ENCODE data around the gene KCTD13. TPM values are rescaled to one million over a fixed set of nuclear protein-coding genes. Genes with fewer than 3 reads are reported as not detected.
A peak's percentile ranks its signal among the peaks of the same experiment; 100 is the strongest.
"Not testable (repeated sequence)": the region's sequence is repeated elsewhere in the genome, so short reads cannot be mapped to it uniquely, and the experiment has no call there.

The KCTD13 gene
- polyA plus RNA-seq, 2 donors, result 10.1 to 15.5 TPM

GRCh38 chr16:29876217-29876593 is 49.8 kb downstream of the KCTD13 start:
- H3K36me3 ChIP-seq (ENCODE audit: control insufficient read depth in 2 of 2, insufficient read depth in 2 of 2, low read length in 1 of 2), result no peaks in the 10 kb centered on the region
- H3K27ac ChIP-seq (ENCODE audit: low read depth in 2 of 2, low read length in 1 of 2), result no peak overlapping the region
- no peak overlapping the region for H3K4me3 ChIP-seq (ENCODE audit: low read depth in 1 of 2, low read length in 2 of 2)
- WGBS, 2 donors, result 29 to 36% methylated on average over 18 of the region's 18 CpGs
- H3K27me3 ChIP-seq (ENCODE audit: control insufficient read depth in 1 of 2, insufficient read depth in 2 of 2, low read length in 2 of 2), result peaks cover 0 to 13% of the 10 kb centered on the region in 2 donors
- no peaks in the 10 kb centered on the region for H3K4me1 ChIP-seq (ENCODE audit: control insufficient read depth in 2 of 2, insufficient read depth in 2 of 2, low read length in 1 of 2)
- peaks cover 0 to 6% of the 10 kb centered on the region in 2 donors for H3K9me3 ChIP-seq (ENCODE audit: control insufficient read depth in 2 of 2, insufficient read depth in 1 of 2, low read depth in 1 of 2, low read length in 1 of 2)

- Histone ChIP-seq H3K9me3 (ENCODE audit: control insufficient read depth in 2 of 2, insufficient read depth in 1 of 2, low read depth in 1 of 2, low read length in 1 of 2) (peaks cover 0 to 6% of the 10 kb centered on the region in 2 donors), H3K27ac (ENCODE audit: low read depth in 2 of 2, low read length in 1 of 2) (no peak overlapping the region), H3K27me3 (ENCODE audit: control insufficient read depth in 1 of 2, insufficient read depth in 2 of 2, low read length in 2 of 2) (peaks cover 0 to 13% of the 10 kb centered on the region in 2 donors), H3K4me3 (ENCODE audit: low read depth in 1 of 2, low read length in 2 of 2) (no peak overlapping the region), H3K36me3 (ENCODE audit: control insufficient read depth in 2 of 2, insufficient read depth in 2 of 2, low read length in 1 of 2) (no peaks in the 10 kb centered on the region), H3K4me1 (ENCODE audit: control insufficient read depth in 2 of 2, insufficient read depth in 2 of 2, low read length in 1 of 2) (no peaks in the 10 kb centered on the region)
- WGBS, 2 donors, result 91 to 95% methylated on average over 6 of the region's 6 CpGs
Observed at GRCh38 chr16:29875206-29875605, 50.8 kb downstream of the KCTD13 start.

DNA sequence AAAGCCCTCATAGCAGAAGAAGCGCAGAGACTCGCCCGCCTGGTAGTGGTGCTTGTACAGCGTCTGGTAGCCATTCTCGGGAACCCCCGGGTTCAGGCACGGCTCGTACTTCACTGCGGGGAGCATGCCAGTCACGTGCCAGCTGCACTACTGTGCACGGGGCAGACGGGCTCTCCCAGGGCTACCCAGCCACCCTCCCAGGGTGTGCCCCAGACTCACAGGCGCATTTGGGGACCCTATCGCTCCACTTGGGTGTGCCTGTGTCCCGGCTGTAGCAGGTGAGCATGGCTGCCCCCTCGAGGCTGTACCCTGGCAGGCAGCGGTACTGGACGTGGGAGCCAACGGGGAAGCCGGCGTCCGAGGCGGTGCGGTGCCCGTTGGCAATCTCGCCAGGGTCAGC is 52.7 kb downstream of the KCTD13 start:
- 89 to 90% methylated on average over 26 of the region's 26 CpGs for WGBS, 2 donors

GRCh38 chr16:29871822-29872546 is 54.0 kb downstream of the KCTD13 start:
- Histone ChIP-seq H3K36me3 (ENCODE audit: control insufficient read depth in 2 of 2, insufficient read depth in 2 of 2, low read length in 1 of 2) (no peaks in the 10 kb centered on the region), H3K9me3 (ENCODE audit: control insufficient read depth in 2 of 2, insufficient read depth in 1 of 2, low read depth in 1 of 2, low read length in 1 of 2) (no peaks in the 10 kb centered on the region), H3K4me3 (ENCODE audit: low read depth in 1 of 2, low read length in 2 of 2) (no peak overlapping the region), H3K27ac (ENCODE audit: low read depth in 2 of 2, low read length in 1 of 2) (no peak overlapping the region), H3K4me1 (ENCODE audit: control insufficient read depth in 2 of 2, insufficient read depth in 2 of 2, low read length in 1 of 2) (no peaks in the 10 kb centered on the region), H3K27me3 (ENCODE audit: control insufficient read depth in 1 of 2, insufficient read depth in 2 of 2, low read length in 2 of 2) (peaks cover 0 to 9% of the 10 kb centered on the region in 2 donors)
- 93% methylated on average over 16 of the region's 16 CpGs for WGBS, 2 donors

More for the DNA sequence above, 52.7 kb downstream of the KCTD13 start:
- no peak overlapping the region for H3K4me3 ChIP-seq (ENCODE audit: low read depth in 1 of 2, low read length in 2 of 2)
- no peaks in the 10 kb centered on the region for H3K36me3 ChIP-seq (ENCODE audit: control insufficient read depth in 2 of 2, insufficient read depth in 2 of 2, low read length in 1 of 2)
- H3K4me1 ChIP-seq (ENCODE audit: control insufficient read depth in 2 of 2, insufficient read depth in 2 of 2, low read length in 1 of 2), result no peaks in the 10 kb centered on the region
- peaks cover 0 to 13% of the 10 kb centered on the region in 2 donors for H3K27me3 ChIP-seq (ENCODE audit: control insufficient read depth in 1 of 2, insufficient read depth in 2 of 2, low read length in 2 of 2)
- peaks cover 0 to 6% of the 10 kb centered on the region in 2 donors for H3K9me3 ChIP-seq (ENCODE audit: control insufficient read depth in 2 of 2, insufficient read depth in 1 of 2, low read depth in 1 of 2, low read length in 1 of 2)
- H3K27ac ChIP-seq (ENCODE audit: low read depth in 2 of 2, low read length in 1 of 2), result no peak overlapping the region

GRCh38 chr16:29869067-29869466 is 57.0 kb downstream of the KCTD13 start:
- 83 to 86% methylated on average over 8 of the region's 8 CpGs for WGBS, 2 donors
- not testable (repeated sequence) for H3K27me3 ChIP-seq (ENCODE audit: control insufficient read depth in 1 of 2, insufficient read depth in 2 of 2, low read length in 2 of 2); H3K9me3 ChIP-seq (ENCODE audit: control insufficient read depth in 2 of 2, insufficient read depth in 1 of 2, low read depth in 1 of 2, low read length in 1 of 2); H3K27ac ChIP-seq (ENCODE audit: low read depth in 2 of 2, low read length in 1 of 2); H3K4me1 ChIP-seq (ENCODE audit: control insufficient read depth in 2 of 2, insufficient read depth in 2 of 2, low read length in 1 of 2); H3K4me3 ChIP-seq (ENCODE audit: low read depth in 1 of 2, low read length in 2 of 2); H3K36me3 ChIP-seq (ENCODE audit: control insufficient read depth in 2 of 2, insufficient read depth in 2 of 2, low read length in 1 of 2)

DNA sequence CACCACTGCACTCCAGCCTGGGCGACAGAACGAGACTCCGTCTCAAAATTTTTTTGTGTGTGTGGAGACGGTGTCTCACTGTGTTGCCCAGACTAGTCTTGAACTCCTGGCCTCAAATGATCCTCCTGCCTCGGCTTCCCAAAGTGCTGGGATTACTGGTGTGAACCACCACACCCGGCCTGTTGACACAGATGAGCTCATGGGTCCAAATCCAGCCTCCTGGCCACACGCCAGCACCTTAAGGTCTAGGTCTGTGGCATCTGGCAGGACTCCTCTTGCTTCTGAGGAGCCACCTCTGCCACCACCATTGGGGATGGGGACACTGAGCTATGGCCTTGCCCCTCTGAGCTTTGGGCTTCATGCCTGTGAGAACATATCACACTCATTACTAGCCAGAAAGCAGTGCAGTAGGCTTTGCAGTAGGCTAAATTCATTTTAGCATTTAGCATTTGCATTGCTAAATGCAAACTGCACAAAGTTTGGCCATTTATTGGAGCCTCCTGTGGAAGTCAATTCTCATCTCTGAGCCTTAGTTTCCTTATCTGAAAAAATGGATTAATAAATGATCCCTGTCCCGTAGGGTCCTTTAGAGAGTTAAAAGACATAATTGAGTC is 57.5 kb downstream of the KCTD13 start:
- WGBS, 2 donors, result 68% methylated on average over 8 of the region's 8 CpGs
- no peak overlapping the region for H3K4me3 ChIP-seq (ENCODE audit: low read depth in 1 of 2, low read length in 2 of 2)
- H3K9me3 ChIP-seq (ENCODE audit: control insufficient read depth in 2 of 2, insufficient read depth in 1 of 2, low read depth in 1 of 2, low read length in 1 of 2), result no peaks in the 10 kb centered on the region
- no peak overlapping the region for H3K27ac ChIP-seq (ENCODE audit: low read depth in 2 of 2, low read length in 1 of 2)
- no peaks in the 10 kb centered on the region for H3K36me3 ChIP-seq (ENCODE audit: control insufficient read depth in 2 of 2, insufficient read depth in 2 of 2, low read length in 1 of 2)
- H3K4me1 ChIP-seq (ENCODE audit: control insufficient read depth in 2 of 2, insufficient read depth in 2 of 2, low read length in 1 of 2), result peaks cover 0 to 3% of the 10 kb centered on the region in 2 donors
- no peaks in the 10 kb centered on the region for H3K27me3 ChIP-seq (ENCODE audit: control insufficient read depth in 1 of 2, insufficient read depth in 2 of 2, low read length in 2 of 2)

GRCh38 chr16:29864205-29864604 is 61.8 kb downstream of the KCTD13 start:
- Histone ChIP-seq H3K27ac (ENCODE audit: low read depth in 2 of 2, low read length in 1 of 2) (no peak overlapping the region), H3K9me3 (ENCODE audit: control insufficient read depth in 2 of 2, insufficient read depth in 1 of 2, low read depth in 1 of 2, low read length in 1 of 2) (no peaks in the 10 kb centered on the region), H3K4me3 (ENCODE audit: low read depth in 1 of 2, low read length in 2 of 2) (no peak overlapping the region), H3K27me3 (ENCODE audit: control insufficient read depth in 1 of 2, insufficient read depth in 2 of 2, low read length in 2 of 2) (no peaks in the 10 kb centered on the region), H3K4me1 (ENCODE audit: control insufficient read depth in 2 of 2, insufficient read depth in 2 of 2, low read length in 1 of 2) (peaks cover 2 to 7% of the 10 kb centered on the region in 2 donors), H3K36me3 (ENCODE audit: control insufficient read depth in 2 of 2, insufficient read depth in 2 of 2, low read length in 1 of 2) (peaks cover 0 to 15% of the 10 kb centered on the region in 2 donors)
- WGBS, 2 donors, result 87 to 90% methylated on average over 9 of the region's 9 CpGs

- Histone ChIP-seq H3K27me3 (ENCODE audit: control insufficient read depth in 1 of 2, insufficient read depth in 2 of 2, low read length in 2 of 2) (no peaks in the 10 kb centered on the region), H3K4me3 (ENCODE audit: low read depth in 1 of 2, low read length in 2 of 2) (peak overlapping the region; percentile 75 to 99), H3K4me1 (ENCODE audit: control insufficient read depth in 2 of 2, insufficient read depth in 2 of 2, low read length in 1 of 2) (peaks cover 2 to 7% of the 10 kb centered on the region in 2 donors), H3K9me3 (ENCODE audit: control insufficient read depth in 2 of 2, insufficient read depth in 1 of 2, low read depth in 1 of 2, low read length in 1 of 2) (no peaks in the 10 kb centered on the region), H3K27ac (ENCODE audit: low read depth in 2 of 2, low read length in 1 of 2) (peak overlapping the region in 1 of 2 donors; percentile 82), H3K36me3 (ENCODE audit: control insufficient read depth in 2 of 2, insufficient read depth in 2 of 2, low read length in 1 of 2) (peaks cover 4 to 21% of the 10 kb centered on the region in 2 donors)
- 30 to 31% methylated on average over 15 to 16 of the region's 16 CpGs for WGBS, 2 donors
Observed at GRCh38 chr16:29863669-29863984, 62.4 kb downstream of the KCTD13 start.

DNA sequence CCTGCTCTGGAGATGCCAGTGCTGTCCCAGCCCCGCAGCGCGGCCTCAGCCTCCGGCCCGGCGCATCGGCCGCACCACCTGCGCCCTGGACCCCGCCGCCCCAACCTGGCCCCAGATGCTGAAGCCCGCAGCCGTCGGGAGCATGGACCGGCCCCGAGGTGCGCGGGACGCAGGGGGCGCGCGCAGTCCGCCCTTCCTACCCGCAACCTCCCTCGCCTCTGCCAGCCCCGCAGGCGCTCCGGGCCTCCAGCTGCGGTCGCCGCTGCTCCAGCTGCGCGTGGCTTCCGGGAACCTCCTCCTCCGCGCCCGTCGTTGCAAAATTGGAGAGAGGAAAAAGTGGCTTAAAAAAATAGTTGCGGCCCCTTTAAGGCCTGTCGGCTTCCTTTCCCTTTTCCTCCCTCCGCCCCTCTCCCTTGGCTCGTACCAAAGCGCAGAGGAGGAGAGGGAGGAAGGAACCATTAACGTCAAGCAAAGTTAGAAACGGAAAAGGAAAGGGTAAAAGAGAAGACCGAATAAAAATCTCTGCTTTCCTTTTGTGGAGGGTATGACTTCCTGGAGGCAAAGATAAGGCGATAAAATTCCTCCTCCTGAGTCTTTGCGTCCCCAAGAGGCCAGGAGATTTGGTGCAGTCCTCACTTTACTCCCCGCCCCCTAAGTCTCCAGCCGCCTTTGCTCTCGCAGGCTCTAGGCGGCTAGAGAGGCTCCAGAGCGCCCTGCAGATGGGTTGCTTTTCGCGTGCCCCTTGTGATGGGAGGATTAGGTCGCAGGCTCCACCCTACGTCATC is 63.0 kb downstream of the KCTD13 start, which contains the start of gene CDIPT:
Gene CDIPT (minus strand): TSS at position 343 of the 785 bp plus-strand sequence. CDS start 369 bp downstream, outside the sequence.
- Histone ChIP-seq H3K36me3 (ENCODE audit: control insufficient read depth in 2 of 2, insufficient read depth in 2 of 2, low read length in 1 of 2) (peaks cover 4 to 23% of the 10 kb centered on the region in 2 donors), H3K27me3 (ENCODE audit: control insufficient read depth in 1 of 2, insufficient read depth in 2 of 2, low read length in 2 of 2) (no peaks in the 10 kb centered on the region), H3K4me3 (ENCODE audit: low read depth in 1 of 2, low read length in 2 of 2) (peak within 1 kb of the TSS; percentile 75 to 99), H3K27ac (ENCODE audit: low read depth in 2 of 2, low read length in 1 of 2) (peak within 1 kb of the TSS; percentile 82), H3K9me3 (ENCODE audit: control insufficient read depth in 2 of 2, insufficient read depth in 1 of 2, low read depth in 1 of 2, low read length in 1 of 2) (no peaks in the 10 kb centered on the region), H3K4me1 (ENCODE audit: control insufficient read depth in 2 of 2, insufficient read depth in 2 of 2, low read length in 1 of 2) (peaks cover 2 to 7% of the 10 kb centered on the region in 2 donors)
- 0 to 1% methylated on average over 53 to 57 of the region's 57 CpGs for WGBS, 2 donors

All from esophagus (tissue), 2 donors.